ENCODE data around the gene RAB10.
A peak's percentile ranks its signal among the peaks of the same experiment; 100 is the strongest.
"Not testable (repeated sequence)": the region's sequence is repeated elsewhere in the genome, so short reads cannot be mapped to it uniquely, and the experiment has no call there.

RAB10 gene

GRCh38 chr2:26166541-26166940 is 132.7 kb downstream of the RAB10 start:
- DNase-seq = not testable (repeated sequence)

- no peak for DNase-seq
These were observed 134.9 kb downstream of the RAB10 start for GRCh38 chr2:26168785-26169184.

- no peak for DNase-seq
These were observed 135.3 kb downstream of the RAB10 start for GRCh38 chr2:26169226-26169625.

- DNase-seq = no peak
These were observed 136.0 kb downstream of the RAB10 start for GRCh38 chr2:26169681-26170414.

GRCh38 chr2:26170795-26171194 is 136.9 kb downstream of the RAB10 start:
- DNase-seq = no peak

GRCh38 chr2:26172189-26172870 is 138.4 kb downstream of the RAB10 start:
- DNase-seq = no peak

- no peak for DNase-seq
These were observed 139.2 kb downstream of the RAB10 start, which contains the start of gene GAREM2 for GRCh38 chr2:26172871-26173775. TSS of gene GAREM2 (plus strand) at chr2:26173088. CDS start at chr2:26173221, 133 bp downstream.

GRCh38 chr2:26173776-26174482 is 140.0 kb downstream of the RAB10 start:
- DNase-seq = no peak

- no peak for DNase-seq
These were observed 141.0 kb downstream of the RAB10 start for GRCh38 chr2:26174691-26175465.

GRCh38 chr2:26175466-26176278 is 141.8 kb downstream of the RAB10 start:
- DNase-seq = no peak

- DNase-seq = no peak
These were observed 142.4 kb downstream of the RAB10 start for GRCh38 chr2:26176279-26176615.

- no peak for DNase-seq
These were observed 143.2 kb downstream of the RAB10 start for GRCh38 chr2:26177122-26177521.

GRCh38 chr2:26178246-26178645 is 144.4 kb downstream of the RAB10 start:
- DNase-seq = no peak

- DNase-seq = no peak
These were observed 145.0 kb downstream of the RAB10 start for GRCh38 chr2:26178746-26179436.

- no peak for DNase-seq
These were observed 145.6 kb downstream of the RAB10 start for GRCh38 chr2:26179446-26179913.

GRCh38 chr2:26182441-26182840 is 148.6 kb downstream of the RAB10 start:
- no peak for DNase-seq

- no peak for DNase-seq
These were observed 149.2 kb downstream of the RAB10 start for GRCh38 chr2:26182887-26183630.

- DNase-seq = no peak
These were observed 150.2 kb downstream of the RAB10 start for GRCh38 chr2:26184121-26184520.

GRCh38 chr2:26184555-26185303 is 150.8 kb downstream of the RAB10 start:
- DNase-seq = peak; percentile 82 to 83

Data from stimulated activated CD4-positive, alpha-beta T cell treated with anti-CD3 and anti-CD28 coated beads, Interleukin-4, amount 100 ng/mL, for 4 hours (primary cell).